ENCODE data around the gene SEC61B. TPM values are rescaled to one million over a fixed set of nuclear protein-coding genes. Genes with fewer than 3 reads are reported as not detected.
"Not testable (repeated sequence)": the region's sequence is repeated elsewhere in the genome, so short reads cannot be mapped to it uniquely, and the experiment has no call there.

The SEC61B gene
- polyA plus RNA-seq, 1 experiment: 134 TPM

- no peak overlapping the region for H3K4me3 ChIP-seq (ENCODE audit: low read depth, low read length)
- POLR2A ChIA-PET: no interaction called here
- H3K36me3 ChIP-seq (ENCODE audit: control insufficient read depth, insufficient read depth, low read length): no peaks in the 10 kb centered on the region
- peaks cover 10% of the 10 kb centered on the region for H3K27me3 ChIP-seq (ENCODE audit: control insufficient read depth, insufficient read depth, low read length)
- CTCF ChIA-PET: interaction anchor here (1.4 kb wide), 1 partner anchor 9 kb away, joined by 4 read pairs; no protein-coding TSS in a partner anchor
- no peak for DNase-seq (ENCODE audit: low read depth)
- TF ChIP-seq, protein P1, sequence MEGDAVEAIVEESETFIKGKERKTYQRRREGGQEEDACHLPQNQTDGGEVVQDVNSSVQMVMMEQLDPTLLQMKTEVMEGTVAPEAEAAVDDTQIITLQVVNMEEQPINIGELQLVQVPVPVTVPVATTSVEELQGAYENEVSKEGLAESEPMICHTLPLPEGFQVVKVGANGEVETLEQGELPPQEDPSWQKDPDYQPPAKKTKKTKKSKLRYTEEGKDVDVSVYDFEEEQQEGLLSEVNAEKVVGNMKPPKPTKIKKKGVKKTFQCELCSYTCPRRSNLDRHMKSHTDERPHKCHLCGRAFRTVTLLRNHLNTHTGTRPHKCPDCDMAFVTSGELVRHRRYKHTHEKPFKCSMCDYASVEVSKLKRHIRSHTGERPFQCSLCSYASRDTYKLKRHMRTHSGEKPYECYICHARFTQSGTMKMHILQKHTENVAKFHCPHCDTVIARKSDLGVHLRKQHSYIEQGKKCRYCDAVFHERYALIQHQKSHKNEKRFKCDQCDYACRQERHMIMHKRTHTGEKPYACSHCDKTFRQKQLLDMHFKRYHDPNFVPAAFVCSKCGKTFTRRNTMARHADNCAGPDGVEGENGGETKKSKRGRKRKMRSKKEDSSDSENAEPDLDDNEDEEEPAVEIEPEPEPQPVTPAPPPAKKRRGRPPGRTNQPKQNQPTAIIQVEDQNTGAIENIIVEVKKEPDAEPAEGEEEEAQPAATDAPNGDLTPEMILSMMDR (IDR thresholded peaks at IDR 0.05; ENCODE audit: insufficient read depth, low read depth, low read length): peak; percentile 36; the same call in 1 of the 2 replicates
Measured at GRCh38 chr9:99192786-99193465, 29.2 kb upstream of the SEC61B start.

DNA sequence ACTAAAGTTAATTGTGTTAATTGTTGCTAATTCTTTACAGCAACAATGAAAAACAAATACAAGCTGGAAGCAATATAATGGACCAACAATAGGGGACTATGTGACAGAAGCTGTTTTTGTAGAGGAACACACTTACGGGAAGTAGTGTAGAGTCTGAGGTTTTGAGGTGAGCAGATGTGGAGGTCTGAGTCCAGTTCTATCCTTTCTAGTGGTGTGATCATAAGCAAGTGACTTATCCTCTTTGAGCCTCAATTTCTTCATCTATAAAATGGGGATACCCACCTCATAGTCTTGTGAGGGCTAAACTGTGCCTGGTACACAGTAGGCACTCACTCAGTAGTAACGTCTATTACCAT is 28.6 kb upstream of the SEC61B start:
- H3K36me3 ChIP-seq (ENCODE audit: control insufficient read depth, insufficient read depth, low read length): no peaks in the 10 kb centered on the region
- TF ChIP-seq, protein P1 (IDR thresholded peaks at IDR 0.05; ENCODE audit: insufficient read depth, low read depth, low read length): no peak
- H3K27me3 ChIP-seq (ENCODE audit: control insufficient read depth, insufficient read depth, low read length): peaks cover 12% of the 10 kb centered on the region
- ChIA-PET POLR2A (no interaction called here), CTCF (interaction anchor here (0.6 to 1.4 kb wide), 2 partner anchors 9 to 1279 kb away, joined by 3 to 4 read pairs; partner anchors contain the start of gene TMEFF1)
- H3K4me3 ChIP-seq (ENCODE audit: low read depth, low read length): no peak overlapping the region
- no peak for DNase-seq (ENCODE audit: low read depth)

- DNase-seq (ENCODE audit: low read depth); POLR2A ChIA-PET; H3K27me3 ChIP-seq (ENCODE audit: control insufficient read depth, insufficient read depth, low read length); H3K36me3 ChIP-seq (ENCODE audit: control insufficient read depth, insufficient read depth, low read length); H3K4me3 ChIP-seq (ENCODE audit: low read depth, low read length): not testable (repeated sequence)
- CTCF ChIA-PET: interaction anchor here (1.9 kb wide), 1 partner anchor 12 kb away, joined by 7 read pairs; no protein-coding TSS in a partner anchor
Measured at GRCh38 chr9:99196484-99196883, 25.6 kb upstream of the SEC61B start.

DNA sequence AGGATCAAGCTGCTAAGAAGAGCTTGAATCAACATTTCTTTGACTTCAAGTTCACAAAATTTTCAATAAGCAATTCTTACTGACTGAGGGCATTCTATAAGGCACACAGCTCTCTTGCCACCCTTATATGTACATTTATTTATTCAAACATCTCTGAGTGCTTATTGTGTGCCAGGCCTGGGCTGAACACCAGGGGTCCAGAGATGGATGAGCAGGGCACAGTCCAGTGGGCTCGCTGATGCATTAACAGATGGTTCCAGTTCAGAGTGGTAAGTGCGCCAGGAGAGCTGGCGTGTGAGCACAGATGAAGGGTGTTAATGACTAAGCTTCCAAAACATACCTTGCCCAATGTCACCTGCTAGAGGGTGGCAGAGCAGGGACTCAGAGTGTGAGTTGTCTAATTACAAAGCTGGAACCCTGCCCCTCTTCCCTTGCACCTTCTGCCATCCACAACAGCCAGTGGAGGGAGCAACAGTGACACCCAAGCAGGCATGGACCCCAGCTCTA is 24.9 kb upstream of the SEC61B start:
- DNase-seq (ENCODE audit: low read depth): no peak
- Histone ChIP-seq H3K4me3 (ENCODE audit: low read depth, low read length) (no peak overlapping the region), H3K27me3 (ENCODE audit: control insufficient read depth, insufficient read depth, low read length) (peaks cover 6% of the 10 kb centered on the region; the same call in 1 of the 2 replicates), H3K36me3 (ENCODE audit: control insufficient read depth, insufficient read depth, low read length) (no peaks in the 10 kb centered on the region)
- ChIA-PET CTCF (interaction anchor here (1.0 to 1.9 kb wide), 2 partner anchors 9 to 12 kb away, joined by 3 to 7 read pairs; no protein-coding TSS in a partner anchor), POLR2A (no interaction called here)
- TF ChIP-seq, protein P1 (IDR thresholded peaks at IDR 0.05; ENCODE audit: insufficient read depth, low read depth, low read length): no peak

- ChIA-PET CTCF (interaction anchor here (1.0 to 1.9 kb wide), 3 partner anchors 8 to 13 kb away, joined by 3 to 7 read pairs (median 3); no protein-coding TSS in a partner anchor), POLR2A (no interaction called here)
- no peak overlapping the region for H3K4me3 ChIP-seq (ENCODE audit: low read depth, low read length)
- TF ChIP-seq, protein P1 (IDR thresholded peaks at IDR 0.05; ENCODE audit: insufficient read depth, low read depth, low read length): no peak
- no peak for DNase-seq (ENCODE audit: low read depth)
- no peaks in the 10 kb centered on the region for H3K36me3 ChIP-seq (ENCODE audit: control insufficient read depth, insufficient read depth, low read length)
- peaks cover 6% of the 10 kb centered on the region; the same call in 1 of the 2 replicates for H3K27me3 ChIP-seq (ENCODE audit: control insufficient read depth, insufficient read depth, low read length)
Measured at GRCh38 chr9:99197987-99198386, 24.1 kb upstream of the SEC61B start.

All from BJ (cell line).